ENCODE measurements around the gene PSMC6. TPM values are rescaled to one million over a fixed set of nuclear protein-coding genes. Genes with fewer than 3 reads are reported as not detected.

PSMC6 gene
- polyA plus RNA-seq, 3 donors = 46.9 to 64.3 (median 48.6) TPM

DNA sequence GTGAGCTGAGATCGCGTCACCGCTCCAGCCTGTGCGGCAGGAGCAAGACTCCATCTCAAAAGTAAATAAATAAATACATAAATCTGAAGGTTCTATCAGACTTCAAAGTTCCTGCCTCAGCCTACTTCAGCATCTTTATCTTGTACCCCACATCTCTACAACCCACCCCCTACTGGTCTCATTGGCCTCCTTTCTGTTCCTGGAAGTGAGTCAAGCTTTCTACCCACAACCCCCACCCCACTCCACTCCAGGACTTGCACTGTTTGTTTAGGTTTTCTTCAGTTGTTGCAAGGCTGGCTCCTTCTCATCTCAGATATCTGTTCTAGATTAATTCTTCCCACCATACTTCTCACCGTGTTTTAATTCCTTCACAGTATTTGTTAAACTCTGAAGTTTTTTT is 714 bp upstream of the PSMC6 start:
- peaks cover 39% of the 10 kb centered on the region for H3K4me1 Mint-ChIP-seq
- peaks cover 7% of the 10 kb centered on the region for H4K20me1 ChIP-seq (ENCODE audit: insufficient read depth, low read length)
- H3K27ac ChIP-seq (ENCODE audit: low read depth in 1 of 2, low read length in 2 of 2) = peak overlapping the region in 1 of 2 donors; percentile 96
- peak overlapping the region; percentile 69 to 99 (median 93) for H3K4me3 ChIP-seq (replicated peaks in 1 of 3; ENCODE audit: low read depth in 2 of 3, low read length in 3 of 3)
- H3K4me3 Mint-ChIP-seq = peak overlapping the region; percentile 99 to 100
- H3K9me3 ChIP-seq (replicated peaks in 1 of 2; ENCODE audit: control insufficient read depth in 1 of 2, insufficient read depth in 1 of 2, low read length in 2 of 2) = no peaks in the 10 kb centered on the region
- H3K27ac Mint-ChIP-seq = peak overlapping the region; percentile 96 to 99 (median 98)
- peak in 1 of 3 donors; percentile 26 for DNase-seq
- H3K9ac ChIP-seq (ENCODE audit: insufficient read depth, low read length, poor library complexity, severe bottlenecking) = no peak overlapping the region
- WGBS (ENCODE audit: insufficient coverage) = no CpG with 5 or more reads among the region's 5 CpGs
- TF ChIP-seq, protein P1, sequence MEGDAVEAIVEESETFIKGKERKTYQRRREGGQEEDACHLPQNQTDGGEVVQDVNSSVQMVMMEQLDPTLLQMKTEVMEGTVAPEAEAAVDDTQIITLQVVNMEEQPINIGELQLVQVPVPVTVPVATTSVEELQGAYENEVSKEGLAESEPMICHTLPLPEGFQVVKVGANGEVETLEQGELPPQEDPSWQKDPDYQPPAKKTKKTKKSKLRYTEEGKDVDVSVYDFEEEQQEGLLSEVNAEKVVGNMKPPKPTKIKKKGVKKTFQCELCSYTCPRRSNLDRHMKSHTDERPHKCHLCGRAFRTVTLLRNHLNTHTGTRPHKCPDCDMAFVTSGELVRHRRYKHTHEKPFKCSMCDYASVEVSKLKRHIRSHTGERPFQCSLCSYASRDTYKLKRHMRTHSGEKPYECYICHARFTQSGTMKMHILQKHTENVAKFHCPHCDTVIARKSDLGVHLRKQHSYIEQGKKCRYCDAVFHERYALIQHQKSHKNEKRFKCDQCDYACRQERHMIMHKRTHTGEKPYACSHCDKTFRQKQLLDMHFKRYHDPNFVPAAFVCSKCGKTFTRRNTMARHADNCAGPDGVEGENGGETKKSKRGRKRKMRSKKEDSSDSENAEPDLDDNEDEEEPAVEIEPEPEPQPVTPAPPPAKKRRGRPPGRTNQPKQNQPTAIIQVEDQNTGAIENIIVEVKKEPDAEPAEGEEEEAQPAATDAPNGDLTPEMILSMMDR (IDR thresholded peaks at IDR 0.05) = no peak
- peaks cover 24 to 29% of the 10 kb centered on the region in 2 donors for H3K36me3 ChIP-seq (replicated peaks in 1 of 2; ENCODE audit: control insufficient read depth in 1 of 2, insufficient read depth in 2 of 2, low read length in 2 of 2)
- peaks cover 0 to 3% (median 0%) of the 10 kb centered on the region in 7 donors for H3K9me3 Mint-ChIP-seq
- no peaks in the 10 kb centered on the region for H3K27me3 ChIP-seq (ENCODE audit: control insufficient read depth in 2 of 2, insufficient read depth in 2 of 2, low read length in 2 of 2)
- H3K4me1 ChIP-seq (ENCODE audit: control insufficient read depth in 1 of 2, insufficient read depth in 2 of 2, low read length in 2 of 2) = peaks cover 25 to 50% of the 10 kb centered on the region in 2 donors
- peak overlapping the region; percentile 93 for H3K4me2 ChIP-seq (replicated peaks; ENCODE audit: extremely low read depth, low read length, poor library complexity, severe bottlenecking)
- intact Hi-C loops (cut with micrococcal nuclease) = loop anchor here in 1 of 2 donors (10.0 kb wide), 1 partner anchor 151 kb away; the partner anchor contains the start of genes GPR137C and TXNDC16
- peaks cover 44% of the 10 kb centered on the region for H3K79me2 ChIP-seq (ENCODE audit: insufficient read depth, low read length)
- H3K27me3 Mint-ChIP-seq (ENCODE audit: low read depth in 3 of 3) = peaks cover 0 to 2% (median 0%) of the 10 kb centered on the region in 3 donors
- H3K36me3 Mint-ChIP-seq = peaks cover 26 to 30% of the 10 kb centered on the region in 2 donors
- peak overlapping the region; percentile 96 for H2AFZ ChIP-seq (ENCODE audit: insufficient read depth, low read depth, low read length, poor library complexity, severe bottlenecking)

DNA sequence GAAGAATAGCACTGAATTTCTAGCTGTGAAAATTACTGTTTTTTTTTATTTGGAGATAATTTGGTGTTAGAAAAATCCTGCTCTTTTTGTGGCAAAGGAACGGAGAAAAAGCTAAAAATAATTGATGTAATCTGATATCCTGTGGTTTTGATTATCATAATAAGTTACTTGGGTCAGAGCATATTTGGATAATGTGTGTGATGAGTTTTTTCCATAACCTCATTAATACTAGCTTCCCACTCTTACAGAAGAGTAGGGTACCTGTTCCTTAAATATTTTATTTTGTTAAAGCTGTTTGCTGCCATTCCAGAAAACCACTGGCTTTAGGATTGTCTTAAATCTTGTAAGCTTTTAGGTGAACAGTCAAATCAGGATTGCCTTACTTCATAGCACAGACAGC is 4.7 kb downstream of the PSMC6 start:
- DNase-seq = no peak
- Histone ChIP-seq H3K27me3 (ENCODE audit: control insufficient read depth in 2 of 2, insufficient read depth in 2 of 2, low read length in 2 of 2) (no peaks in the 10 kb centered on the region), H4K20me1 (ENCODE audit: insufficient read depth, low read length) (peaks cover 10% of the 10 kb centered on the region), H2AFZ (ENCODE audit: insufficient read depth, low read depth, low read length, poor library complexity, severe bottlenecking) (no peak overlapping the region), H3K4me2 (replicated peaks; ENCODE audit: extremely low read depth, low read length, poor library complexity, severe bottlenecking) (no peak overlapping the region), H3K4me3 (replicated peaks in 1 of 3; ENCODE audit: low read depth in 2 of 3, low read length in 3 of 3) (no peak overlapping the region), H3K79me2 (ENCODE audit: insufficient read depth, low read length) (peaks cover 64% of the 10 kb centered on the region), H3K4me1 (ENCODE audit: control insufficient read depth in 1 of 2, insufficient read depth in 2 of 2, low read length in 2 of 2) (peaks cover 22 to 38% of the 10 kb centered on the region in 2 donors), H3K9me3 (replicated peaks in 1 of 2; ENCODE audit: control insufficient read depth in 1 of 2, insufficient read depth in 1 of 2, low read length in 2 of 2) (no peaks in the 10 kb centered on the region), H3K27ac (ENCODE audit: low read depth in 1 of 2, low read length in 2 of 2) (no peak overlapping the region), H3K36me3 (replicated peaks in 1 of 2; ENCODE audit: control insufficient read depth in 1 of 2, insufficient read depth in 2 of 2, low read length in 2 of 2) (peaks cover 58 to 69% of the 10 kb centered on the region in 2 donors), H3K9ac (ENCODE audit: insufficient read depth, low read length, poor library complexity, severe bottlenecking) (no peak overlapping the region)
- H3K36me3 Mint-ChIP-seq = peaks cover 64% of the 10 kb centered on the region in 2 donors
- TF ChIP-seq, protein P1 (IDR thresholded peaks at IDR 0.05) = no peak
- H3K4me3 Mint-ChIP-seq = no peak overlapping the region
- H3K27me3 Mint-ChIP-seq (ENCODE audit: low read depth in 3 of 3) = peaks cover 0 to 2% (median 0%) of the 10 kb centered on the region in 3 donors
- peaks cover 0 to 1% (median 0%) of the 10 kb centered on the region in 7 donors for H3K9me3 Mint-ChIP-seq
- intact Hi-C loops (cut with micrococcal nuclease) = no loop called here
- no CpG with 5 or more reads among the region's 1 CpG for WGBS (ENCODE audit: insufficient coverage)
- H3K4me1 Mint-ChIP-seq = peaks cover 30% of the 10 kb centered on the region
- no peak overlapping the region for H3K27ac Mint-ChIP-seq

All from CD14-positive monocyte (primary cell).